Astrocyte (in vitro differentiated cells and primary cell): Measurements from ENCODE around the gene BRD4. TPM values are rescaled to one million over a fixed set of nuclear protein-coding genes. Genes with fewer than 3 reads are reported as not detected.
"Not testable (repeated sequence)": the region's sequence is repeated elsewhere in the genome, so short reads cannot be mapped to it uniquely, and the experiment has no call there.

Experiments
- DNase-seq: peaks from one replicate; pipeline ENCODE4 v3.0.0-alpha.2; 2010; ENCODE audit warnings: low read depth
- FAIRE-seq: peaks from 2 replicates; lab custom pipeline; 2011; peaks lifted over from hg19 to GRCh38; lab: Jason Lieb, UNC
- H2AFZ ChIP-seq: 2 replicates; pipeline ENCODE4 v1.6.0; 2012; ENCODE audit warnings: low read depth, low read length, inconsistent platforms
- H3K27ac ChIP-seq: 2 replicates; pipeline ENCODE4 v1.5.1; 2011; ENCODE audit warnings: low read depth, low read length, inconsistent platforms
- H3K27me3 ChIP-seq: 2 replicates; pipeline ENCODE4 v1.6.0; 2011; ENCODE audit warnings: low read length, inconsistent platforms; ENCODE audit not compliant: insufficient read depth
- H3K36me3 ChIP-seq: 2 replicates; pipeline ENCODE4 v1.5.1; 2011; ENCODE audit warnings: low read length, inconsistent platforms; ENCODE audit not compliant: insufficient read depth
- H3K4me1 ChIP-seq: 2 replicates; pipeline ENCODE4 v1.5.1; 2011; ENCODE audit warnings: low read length, inconsistent platforms; ENCODE audit not compliant: insufficient read depth
- H3K4me2 ChIP-seq: 2 replicates; pipeline ENCODE4 v1.6.0; 2012; ENCODE audit warnings: low read length, inconsistent platforms
- H3K4me3 ChIP-seq: 2 replicates; pipeline ENCODE4 v1.5.1; 2011; ENCODE audit warnings: low read depth, mild to moderate bottlenecking, low read length, inconsistent platforms; ENCODE audit not compliant: insufficient read depth
- H3K79me2 ChIP-seq: 2 replicates; pipeline ENCODE4 v1.6.0; 2012; ENCODE audit warnings: mild to moderate bottlenecking, low read length, inconsistent platforms; ENCODE audit not compliant: insufficient read depth
- H3K9ac ChIP-seq: 2 replicates; pipeline ENCODE4 v1.6.0; 2012; ENCODE audit warnings: mild to moderate bottlenecking, low read length, inconsistent platforms
- H3K9me3 ChIP-seq: 2 replicates; pipeline ENCODE4 v1.5.1; 2012; ENCODE audit warnings: low read depth, mild to moderate bottlenecking, low read length, inconsistent platforms; ENCODE audit not compliant: insufficient read depth
- H4K20me1 ChIP-seq: 2 replicates; pipeline ENCODE4 v1.6.0; 2012; ENCODE audit warnings: low read length, inconsistent platforms; ENCODE audit not compliant: insufficient read depth
- H3K27ac Mint-ChIP-seq: one replicate; pipeline ENCODE4 v1.8.0; 2021; ENCODE audit warnings: mild to moderate bottlenecking, mixed read lengths; ENCODE audit not compliant: unreplicated experiment
- H3K27me3 Mint-ChIP-seq: one replicate; pipeline ENCODE4 v1.8.0; 2021; ENCODE audit warnings: low read depth, mixed read lengths; ENCODE audit not compliant: unreplicated experiment
- H3K36me3 Mint-ChIP-seq: one replicate; pipeline ENCODE4 v1.8.0; 2021; ENCODE audit warnings: low read depth, mixed read lengths; ENCODE audit not compliant: unreplicated experiment
- H3K4me1 Mint-ChIP-seq: one replicate; pipeline ENCODE4 v1.8.0; 2021; ENCODE audit warnings: low read depth, mixed read lengths; ENCODE audit not compliant: unreplicated experiment
- H3K4me3 Mint-ChIP-seq: one replicate; pipeline ENCODE4 v1.8.0; 2021; ENCODE audit warnings: mild to moderate bottlenecking, moderate library complexity, mixed read lengths; ENCODE audit not compliant: unreplicated experiment
- H3K9me3 Mint-ChIP-seq: one replicate; pipeline ENCODE4 v1.8.0; 2021; ENCODE audit warnings: mild to moderate bottlenecking, mixed read lengths; ENCODE audit not compliant: unreplicated experiment
- EZH2 ChIP-seq: IDR thresholded peaks from 2 replicates; pipeline ENCODE4 v1.6.1; 2012; ENCODE audit warnings: mild to moderate bottlenecking, low read length, inconsistent platforms; ENCODE audit not compliant: insufficient read depth
- total RNA-seq: library from RNA; stranded (reverse); gene quantifications from 2 replicates; pipeline ENCODE4 v1.2.1, GENCODE V29; 2021
- TF ChIP-seq, protein P1 (sequence below): IDR thresholded peaks from 2 replicates; pipeline ENCODE4 v1.5.1; 2011; ENCODE audit warnings: low read depth, mild to moderate bottlenecking, inconsistent platforms, low read length, moderate library complexity; ENCODE audit not compliant: insufficient read depth

BRD4 gene
- total RNA-seq, 1 donor from 2014 or later, result 128 TPM

GRCh38 chr19:15368051-15368632 lies 35.8 kb upstream of the BRD4 start:
- no peak overlapping the region for H2AFZ ChIP-seq
- peaks cover 33% of the 10 kb centered on the region for H3K79me2 ChIP-seq
- TF ChIP-seq EZH2, result no peak
- H3K27me3 ChIP-seq, result no peaks in the 10 kb centered on the region
- peaks cover 39% of the 10 kb centered on the region for H4K20me1 ChIP-seq
- Mint-ChIP-seq H3K27ac (no peak overlapping the region), H3K36me3 (peaks cover 24% of the 10 kb centered on the region), H3K4me3 (no peak overlapping the region), H3K27me3 (no peaks in the 10 kb centered on the region), H3K9me3 (no peaks in the 10 kb centered on the region), H3K4me1 (peaks cover 2% of the 10 kb centered on the region)
- no peak overlapping the region for H3K4me3 ChIP-seq
- no peak overlapping the region for H3K27ac ChIP-seq
- H3K9me3 ChIP-seq, result no peaks in the 10 kb centered on the region
- no peak overlapping the region for H3K4me2 ChIP-seq
- H3K9ac ChIP-seq, result no peak overlapping the region
- H3K4me1 ChIP-seq, result no peaks in the 10 kb centered on the region
- FAIRE-seq (no peak), DNase-seq (no peak)
- peaks cover 29% of the 10 kb centered on the region for H3K36me3 ChIP-seq

DNA sequence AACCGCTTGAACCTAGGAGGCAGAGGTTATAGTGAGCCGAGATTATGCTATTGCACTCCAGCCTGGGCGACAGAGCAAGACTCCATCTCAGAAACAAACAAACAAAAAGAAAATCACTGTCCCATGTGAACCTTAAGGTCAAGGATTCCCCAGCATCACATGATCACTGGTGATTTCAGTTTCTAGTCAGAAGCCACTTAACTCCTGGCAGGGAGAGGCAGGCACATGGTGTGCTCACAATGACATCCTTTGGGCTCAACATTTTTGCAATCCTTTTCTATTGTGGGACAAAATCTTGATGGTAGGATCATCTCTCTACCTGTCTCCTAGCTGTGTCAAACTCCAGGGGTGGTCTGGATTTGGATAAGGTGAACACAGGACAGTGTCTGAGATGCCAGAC lies 35.1 kb upstream of the BRD4 start:
- Histone ChIP-seq H3K9me3 (no peaks in the 10 kb centered on the region), H2AFZ (no peak overlapping the region), H3K4me2 (no peak overlapping the region), H3K9ac (no peak overlapping the region), H3K27ac (no peak overlapping the region), H3K79me2 (peaks cover 26% of the 10 kb centered on the region), H4K20me1 (peaks cover 32% of the 10 kb centered on the region), H3K36me3 (peaks cover 27% of the 10 kb centered on the region), H3K4me1 (no peaks in the 10 kb centered on the region), H3K27me3 (no peaks in the 10 kb centered on the region), H3K4me3 (no peak overlapping the region)
- Mint-ChIP-seq H3K4me3 (no peak overlapping the region), H3K9me3 (no peaks in the 10 kb centered on the region), H3K4me1 (peaks cover 2% of the 10 kb centered on the region), H3K27me3 (no peaks in the 10 kb centered on the region), H3K36me3 (peaks cover 24% of the 10 kb centered on the region), H3K27ac (no peak overlapping the region)
- no peak for DNase-seq
- TF ChIP-seq EZH2, result no peak
- TF ChIP-seq, protein P1, sequence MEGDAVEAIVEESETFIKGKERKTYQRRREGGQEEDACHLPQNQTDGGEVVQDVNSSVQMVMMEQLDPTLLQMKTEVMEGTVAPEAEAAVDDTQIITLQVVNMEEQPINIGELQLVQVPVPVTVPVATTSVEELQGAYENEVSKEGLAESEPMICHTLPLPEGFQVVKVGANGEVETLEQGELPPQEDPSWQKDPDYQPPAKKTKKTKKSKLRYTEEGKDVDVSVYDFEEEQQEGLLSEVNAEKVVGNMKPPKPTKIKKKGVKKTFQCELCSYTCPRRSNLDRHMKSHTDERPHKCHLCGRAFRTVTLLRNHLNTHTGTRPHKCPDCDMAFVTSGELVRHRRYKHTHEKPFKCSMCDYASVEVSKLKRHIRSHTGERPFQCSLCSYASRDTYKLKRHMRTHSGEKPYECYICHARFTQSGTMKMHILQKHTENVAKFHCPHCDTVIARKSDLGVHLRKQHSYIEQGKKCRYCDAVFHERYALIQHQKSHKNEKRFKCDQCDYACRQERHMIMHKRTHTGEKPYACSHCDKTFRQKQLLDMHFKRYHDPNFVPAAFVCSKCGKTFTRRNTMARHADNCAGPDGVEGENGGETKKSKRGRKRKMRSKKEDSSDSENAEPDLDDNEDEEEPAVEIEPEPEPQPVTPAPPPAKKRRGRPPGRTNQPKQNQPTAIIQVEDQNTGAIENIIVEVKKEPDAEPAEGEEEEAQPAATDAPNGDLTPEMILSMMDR, result no peak
- no peak for FAIRE-seq

DNA sequence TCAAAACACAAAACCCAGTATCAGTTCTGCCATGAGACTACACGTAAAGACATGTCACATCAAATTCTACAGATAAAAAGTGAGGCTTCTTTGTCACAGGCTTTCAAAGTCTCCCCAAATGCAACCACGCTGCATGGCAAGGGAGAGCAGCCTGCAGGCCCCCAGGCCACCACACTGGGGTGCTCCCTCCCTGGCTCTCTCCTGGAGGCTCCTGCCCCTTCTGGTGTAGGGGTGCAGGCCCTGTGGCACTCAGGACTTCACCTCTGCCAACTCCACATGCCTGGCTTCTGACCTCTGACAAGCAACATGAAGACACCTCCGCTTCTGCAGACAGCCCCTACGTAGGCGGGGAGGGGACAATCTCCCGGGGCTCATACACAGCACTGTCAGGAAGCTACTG lies 32.9 kb upstream of the BRD4 start:
- TF ChIP-seq, protein P1, result no peak
- no peak for TF ChIP-seq EZH2
- H3K9me3 Mint-ChIP-seq, result no peaks in the 10 kb centered on the region
- H3K36me3 Mint-ChIP-seq, result peaks cover 20% of the 10 kb centered on the region
- Histone ChIP-seq H3K9me3 (no peaks in the 10 kb centered on the region), H3K27me3 (no peaks in the 10 kb centered on the region), H2AFZ (no peak overlapping the region), H3K4me2 (no peak overlapping the region), H4K20me1 (peaks cover 16% of the 10 kb centered on the region), H3K4me3 (no peak overlapping the region), H3K9ac (no peak overlapping the region), H3K27ac (no peak overlapping the region), H3K79me2 (peaks cover 17% of the 10 kb centered on the region), H3K36me3 (peaks cover 22% of the 10 kb centered on the region), H3K4me1 (no peaks in the 10 kb centered on the region)
- no peaks in the 10 kb centered on the region for H3K4me1 Mint-ChIP-seq
- no peak for FAIRE-seq
- DNase-seq, result no peak
- H3K4me3 Mint-ChIP-seq, result no peak overlapping the region
- no peaks in the 10 kb centered on the region for H3K27me3 Mint-ChIP-seq
- no peak overlapping the region for H3K27ac Mint-ChIP-seq

GRCh38 chr19:15363791-15364190 lies 31.5 kb upstream of the BRD4 start:
- Histone ChIP-seq H3K79me2 (peaks cover 17% of the 10 kb centered on the region), H4K20me1 (peaks cover 13% of the 10 kb centered on the region), H3K36me3 (peaks cover 26% of the 10 kb centered on the region)
- H3K9ac ChIP-seq, H3K4me3 ChIP-seq, H3K27ac ChIP-seq, H3K4me2 ChIP-seq, H3K4me3 Mint-ChIP-seq, H3K4me1 ChIP-seq, H3K27me3 Mint-ChIP-seq, H3K9me3 Mint-ChIP-seq, H3K4me1 Mint-ChIP-seq, H2AFZ ChIP-seq, DNase-seq, H3K27ac Mint-ChIP-seq, H3K9me3 ChIP-seq, H3K27me3 ChIP-seq, FAIRE-seq: not testable (repeated sequence)
- peaks cover 25% of the 10 kb centered on the region for H3K36me3 Mint-ChIP-seq

GRCh38 chr19:15363048-15363447 lies 30.7 kb upstream of the BRD4 start:
- peaks cover 28% of the 10 kb centered on the region for H3K36me3 Mint-ChIP-seq
- not testable (repeated sequence) for H3K27ac ChIP-seq, FAIRE-seq, H3K4me1 ChIP-seq, H3K4me2 ChIP-seq, H3K4me3 Mint-ChIP-seq, H3K9ac ChIP-seq, H3K27me3 Mint-ChIP-seq, H2AFZ ChIP-seq, H3K9me3 Mint-ChIP-seq, H3K27me3 ChIP-seq, H3K9me3 ChIP-seq, DNase-seq, H3K27ac Mint-ChIP-seq, H3K4me3 ChIP-seq
- Histone ChIP-seq H3K36me3 (peaks cover 34% of the 10 kb centered on the region), H4K20me1 (peaks cover 13% of the 10 kb centered on the region), H3K79me2 (peaks cover 17% of the 10 kb centered on the region)
- H3K4me1 Mint-ChIP-seq, result peaks cover 14% of the 10 kb centered on the region
